GM21423 (cell line): ENCODE results near the gene PLB1.

Source experiments
- ATAC-seq: cut with Tn5 transposase; IDR thresholded peaks from one replicate; pipeline ENCODE4 v1.9.1; 2021; ENCODE audit warnings: mild to moderate bottlenecking, moderate library complexity; ENCODE audit not compliant: unreplicated experiment

PLB1 gene

GRCh38 chr2:28587526-28588291, 91.8 kb downstream of the PLB1 start:
- ATAC-seq: no peak

DNA sequence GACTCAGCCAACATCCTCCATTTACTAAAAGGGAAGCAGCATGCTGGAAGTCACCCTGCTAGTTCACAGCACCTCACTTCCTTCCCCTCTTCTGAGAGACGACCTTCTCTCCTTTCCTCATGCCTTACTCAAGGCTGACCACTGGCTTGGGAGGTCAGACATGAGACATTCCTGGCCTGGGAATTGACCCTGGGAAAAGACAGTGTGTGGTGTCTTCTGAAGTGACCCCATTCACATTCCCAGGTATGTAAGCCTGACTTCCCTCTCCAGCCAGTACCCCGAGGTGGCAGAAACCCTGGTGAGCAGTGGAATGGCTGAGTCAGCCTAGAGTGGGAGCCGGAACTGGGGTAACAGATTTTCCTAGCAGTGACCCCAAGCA, 92.4 kb downstream of the PLB1 start:
- ATAC-seq: no peak

GRCh38 chr2:28589746-28590463, 94.0 kb downstream of the PLB1 start:
- no peak for ATAC-seq

DNA sequence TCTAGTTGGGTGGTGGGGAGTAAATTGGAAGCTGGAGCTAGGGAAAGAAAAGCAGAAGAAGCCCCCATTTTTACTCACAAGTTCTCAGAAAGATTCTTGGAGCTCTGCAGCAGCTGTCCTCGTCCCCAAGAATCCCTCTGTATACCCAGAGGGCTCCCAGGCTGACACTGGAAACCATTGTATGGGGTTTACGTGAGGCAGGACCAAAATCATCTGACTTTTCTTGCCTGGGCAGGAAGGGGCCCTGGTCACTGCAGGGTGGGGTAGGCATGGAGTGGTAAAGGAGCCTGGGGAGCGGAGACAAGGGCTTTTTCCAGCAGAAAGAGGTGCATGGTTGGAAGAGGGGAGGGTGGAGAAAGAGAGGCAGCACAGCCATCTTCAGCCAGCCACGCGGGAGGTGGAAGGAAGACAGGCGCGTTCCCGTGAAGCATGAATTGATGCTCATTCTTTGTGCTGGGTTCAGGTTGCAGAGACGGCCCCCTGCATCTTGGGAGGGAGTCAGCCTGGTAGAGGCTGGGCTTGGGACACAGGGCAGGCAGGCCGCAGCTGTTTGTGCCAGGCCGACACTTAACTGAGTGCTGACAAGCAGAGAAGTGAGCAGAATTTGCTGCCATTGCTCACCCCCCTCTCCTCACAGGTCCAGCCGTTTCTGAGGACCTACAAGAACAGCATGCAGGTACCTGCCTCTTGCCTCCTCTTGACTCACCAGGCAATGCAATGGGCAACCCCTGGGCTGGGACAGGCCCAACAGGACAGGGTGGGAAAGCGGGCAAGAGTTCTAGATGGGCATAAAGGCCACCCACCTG, 94.8 kb downstream of the PLB1 start:
- no peak for ATAC-seq

DNA sequence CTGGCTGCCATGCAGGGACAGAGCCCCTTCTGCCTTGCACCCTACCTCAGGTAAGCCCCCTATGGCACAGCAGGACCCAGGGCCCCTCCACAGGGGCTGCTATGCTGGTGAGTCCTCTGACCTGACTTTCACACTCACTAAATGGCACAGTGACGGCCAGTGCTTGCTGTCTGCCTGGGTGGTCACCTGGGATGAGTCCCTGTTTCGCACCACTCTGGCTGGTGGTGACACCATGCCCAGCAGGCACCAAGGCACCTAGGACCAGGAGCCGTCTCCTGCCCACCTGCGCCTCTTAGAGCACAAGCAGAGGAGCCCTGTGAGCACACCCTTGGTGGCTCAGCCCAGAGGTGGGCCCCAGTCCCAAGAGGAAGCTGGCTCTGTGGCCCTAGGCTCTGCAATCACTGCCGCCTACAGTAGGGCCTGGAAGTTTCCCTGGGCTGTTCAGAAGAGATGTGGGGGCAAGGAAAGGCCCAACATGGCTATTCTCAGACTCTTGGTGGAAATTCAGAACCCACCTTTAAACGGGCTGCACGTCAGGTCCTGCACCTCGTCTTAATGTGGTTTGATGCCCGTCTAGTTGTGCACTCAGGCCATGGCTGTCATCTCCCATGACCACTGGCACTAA, 96.0 kb downstream of the PLB1 start:
- ATAC-seq: no peak

DNA sequence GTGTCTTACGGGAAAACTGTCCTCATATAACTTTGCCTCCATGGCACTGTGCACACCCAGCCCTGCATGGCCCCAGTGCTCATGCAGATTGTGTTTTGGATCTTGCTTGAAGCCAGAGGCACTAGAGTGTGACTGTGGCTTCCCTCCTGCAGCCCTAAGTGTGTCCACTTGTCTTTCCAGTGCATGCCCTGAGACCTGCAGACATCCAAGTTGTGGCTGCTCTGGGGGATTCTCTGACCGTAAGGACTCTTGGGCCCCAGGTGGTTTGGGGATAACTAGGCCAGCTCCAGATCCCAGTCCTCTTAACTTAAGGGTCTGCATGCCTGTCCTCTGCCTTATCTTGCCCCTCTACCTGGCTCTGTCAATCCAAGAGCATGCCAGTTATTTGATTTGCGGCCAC, 96.6 kb downstream of the PLB1 start:
- ATAC-seq: no peak

DNA sequence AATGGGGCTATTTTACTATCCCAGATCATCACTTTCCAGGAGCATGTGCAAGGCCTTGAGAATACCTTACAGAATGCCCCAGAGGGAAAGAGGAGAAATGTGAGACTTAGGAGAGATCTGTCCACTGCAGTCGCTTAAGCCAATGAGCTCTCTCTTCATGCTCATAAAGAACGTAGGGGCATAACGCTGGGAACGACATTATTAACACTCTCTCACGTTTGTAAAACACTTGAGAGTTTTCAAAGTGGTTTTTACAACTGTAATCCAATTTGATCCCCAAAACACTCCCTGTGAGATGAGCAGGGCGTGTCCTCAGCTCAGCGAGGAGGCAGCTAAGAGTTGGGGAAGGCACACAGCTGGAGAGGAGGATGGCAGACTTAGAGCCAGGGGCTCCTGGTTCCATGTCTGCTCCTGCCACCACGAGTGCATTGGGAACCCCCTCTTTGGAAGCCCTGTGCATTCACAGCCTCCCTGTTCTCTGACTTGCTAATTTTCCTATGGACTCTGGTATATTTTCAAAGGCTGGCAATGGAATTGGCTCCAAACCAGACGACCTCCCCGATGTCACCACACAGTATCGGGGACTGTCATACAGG, 97.4 kb downstream of the PLB1 start:
- ATAC-seq: no peak

GRCh38 chr2:28594000-28594331, 98.1 kb downstream of the PLB1 start:
- ATAC-seq: no peak

GRCh38 chr2:28594332-28595108, 98.7 kb downstream of the PLB1 start:
- ATAC-seq: no peak

DNA sequence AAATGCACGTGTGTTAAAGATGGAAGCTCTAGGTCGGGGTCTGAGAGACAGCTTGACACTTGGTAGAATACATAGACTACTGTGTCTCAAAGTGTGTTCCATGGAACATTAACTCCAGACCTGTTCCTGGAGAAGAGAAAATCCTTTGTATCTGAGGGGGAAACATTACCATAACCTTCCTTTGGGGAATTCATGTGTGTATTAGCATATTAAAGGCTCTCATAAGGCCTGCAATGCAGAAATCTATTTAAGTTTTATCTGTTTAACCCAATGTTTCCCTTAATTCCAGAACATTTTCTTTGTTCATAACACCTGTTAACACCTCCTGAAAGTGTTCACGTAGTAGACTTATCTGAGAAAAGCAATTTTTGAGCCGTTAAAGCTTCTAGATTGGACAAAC, 99.5 kb downstream of the PLB1 start:
- no peak for ATAC-seq

DNA sequence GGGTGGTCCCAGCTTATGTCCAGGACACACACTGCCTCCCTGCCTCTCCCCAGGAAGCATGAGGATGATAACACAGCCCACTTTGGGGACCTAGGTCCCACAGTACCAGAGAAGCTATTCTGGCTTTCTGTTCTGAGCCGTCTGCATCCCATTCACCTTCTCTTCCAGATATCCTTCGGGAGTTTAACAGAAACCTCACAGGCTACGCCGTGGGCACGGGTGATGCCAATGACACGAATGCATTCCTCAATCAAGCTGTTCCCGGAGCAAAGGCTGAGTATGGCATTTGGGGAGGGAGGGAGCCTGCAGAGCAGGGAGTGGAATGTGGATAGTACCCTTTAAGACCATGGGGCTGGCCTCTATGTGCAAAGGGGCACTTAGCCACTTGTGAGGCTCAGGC, 102.6 kb downstream of the PLB1 start:
- no peak for ATAC-seq

DNA sequence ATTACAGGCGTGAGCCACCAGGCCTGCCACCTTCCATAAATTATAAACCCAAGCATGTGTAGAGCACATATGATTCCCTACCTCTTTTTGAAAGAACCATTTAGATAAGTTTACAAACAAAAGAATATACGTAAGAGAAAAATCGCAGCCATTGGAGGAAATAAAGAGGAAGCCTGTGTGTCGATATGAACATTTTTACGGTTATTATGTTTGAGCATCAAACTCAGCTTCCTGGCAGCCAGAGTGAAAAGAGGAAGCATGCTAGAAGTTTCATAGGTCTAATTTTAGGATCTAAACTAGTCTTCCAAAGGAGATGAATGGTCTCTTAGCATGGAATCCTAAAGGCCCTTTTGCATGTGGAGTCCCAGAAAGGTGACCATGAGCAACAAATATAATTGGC, 104.3 kb downstream of the PLB1 start:
- ATAC-seq: no peak

DNA sequence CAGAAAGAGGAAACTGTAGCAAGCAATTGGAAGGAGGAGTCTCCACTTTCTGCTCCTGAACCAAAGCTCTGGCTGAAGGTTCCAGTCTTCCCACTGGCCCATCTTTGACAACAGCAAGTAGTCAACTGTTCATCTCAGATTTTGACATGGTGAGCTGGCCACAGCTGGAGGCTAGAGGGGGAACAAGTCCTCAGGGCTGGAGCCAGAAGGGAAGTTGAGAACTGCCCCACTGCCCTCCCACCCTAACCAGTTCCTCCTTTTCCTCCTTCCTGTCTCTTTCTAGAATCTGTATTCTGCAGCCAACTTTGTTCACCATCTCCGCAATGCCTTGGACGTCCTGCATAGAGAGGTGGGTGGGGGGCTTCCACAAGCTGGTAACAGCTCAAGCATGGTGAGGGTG, 105.8 kb downstream of the PLB1 start:
- ATAC-seq: no peak

DNA sequence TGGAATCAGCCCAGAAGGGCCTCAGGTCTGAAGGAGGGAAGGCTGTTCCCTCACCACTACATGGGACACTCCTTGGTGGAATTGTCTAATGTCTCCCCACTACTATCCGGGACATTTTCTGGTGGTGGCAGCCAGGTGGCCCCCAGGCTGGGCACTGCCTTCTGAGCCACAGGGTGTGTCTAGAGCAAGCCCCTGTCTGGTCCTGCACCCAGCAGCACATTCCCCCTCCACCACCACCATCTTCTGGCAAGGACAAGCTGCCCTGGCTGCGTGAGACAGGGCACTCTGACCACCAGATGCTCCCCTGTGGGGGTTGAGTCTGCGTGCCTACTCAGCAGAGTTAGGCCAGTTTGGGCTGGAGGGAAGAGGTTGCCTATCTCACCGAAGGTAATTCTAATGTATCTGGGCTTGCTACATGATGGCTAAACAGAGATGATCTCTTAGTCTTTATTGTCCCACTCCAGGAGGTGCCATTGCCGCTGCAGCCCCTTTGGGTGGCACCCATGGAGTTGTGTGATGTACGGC, 106.3 kb downstream of the PLB1 start:
- no peak for ATAC-seq

GRCh38 chr2:28602751-28603639, 107.1 kb downstream of the PLB1 start:
- no peak for ATAC-seq

DNA sequence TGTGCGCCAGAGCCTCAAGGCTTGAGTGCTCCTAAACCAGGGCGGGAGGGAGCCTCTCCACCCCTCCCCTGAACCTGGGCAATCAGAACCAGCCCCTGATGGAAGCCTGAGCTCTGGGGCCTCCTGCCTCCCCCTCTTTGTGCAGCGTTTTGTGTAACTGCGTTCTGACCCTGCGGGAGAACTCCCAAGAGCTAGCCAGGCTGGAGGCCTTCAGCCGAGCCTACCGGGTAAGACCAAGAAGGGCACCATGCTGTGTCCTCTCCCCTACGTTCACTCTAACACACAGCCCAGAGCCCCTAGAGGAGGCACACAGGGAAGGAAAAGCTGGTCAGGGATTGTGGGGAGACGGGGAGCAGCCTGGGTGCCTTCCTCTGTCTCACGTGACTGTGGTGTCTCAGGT, 108.0 kb downstream of the PLB1 start:
- no peak for ATAC-seq

GRCh38 chr2:28604284-28604843, 108.5 kb downstream of the PLB1 start:
- no peak for ATAC-seq

- ATAC-seq: no peak
Observed at GRCh38 chr2:28606986-28607441, 111.2 kb downstream of the PLB1 start.
